GM18511 (cell line): ENCODE data around the gene SLC38A3.

Source experiments
- ATAC-seq: cut with Tn5 transposase; IDR thresholded peaks from one replicate; pipeline ENCODE4 v1.9.1; 2021; ENCODE audit warnings: mild to moderate bottlenecking, moderate library complexity; ENCODE audit not compliant: unreplicated experiment

Gene SLC38A3

GRCh38 chr3:50190936-50191660 is 14.0 kb upstream of the SLC38A3 start, which contains the start of gene GNAT1:
Gene GNAT1, plus strand, starts transcription at chr3:50191610. Its CDS starts 116 bp downstream, at chr3:50191726.
- ATAC-seq: no peak

- no peak for ATAC-seq
Observed at GRCh38 chr3:50192124-50192523, 12.9 kb upstream of the SLC38A3 start.

GRCh38 chr3:50192689-50193141 is 12.4 kb upstream of the SLC38A3 start:
- no peak for ATAC-seq

- no peak for ATAC-seq
Observed at GRCh38 chr3:50193286-50193685, 11.8 kb upstream of the SLC38A3 start.

- no peak for ATAC-seq
Observed at GRCh38 chr3:50193746-50194127, 11.3 kb upstream of the SLC38A3 start.

- no peak for ATAC-seq
Observed at GRCh38 chr3:50194128-50194902, 10.8 kb upstream of the SLC38A3 start.

GRCh38 chr3:50194903-50195500 is 10.1 kb upstream of the SLC38A3 start:
- ATAC-seq: no peak

GRCh38 chr3:50195501-50196252 is 9.4 kb upstream of the SLC38A3 start:
- ATAC-seq: no peak

- ATAC-seq: no peak
Observed at GRCh38 chr3:50196253-50196801, 8.7 kb upstream of the SLC38A3 start.

GRCh38 chr3:50201573-50202315 is 3.3 kb upstream of the SLC38A3 start:
- ATAC-seq: no peak

GRCh38 chr3:50202353-50203112 is 2.5 kb upstream of the SLC38A3 start:
- no peak for ATAC-seq

GRCh38 chr3:50203113-50203808 is 1.8 kb upstream of the SLC38A3 start:
- no peak for ATAC-seq

- ATAC-seq: no peak
Observed at GRCh38 chr3:50203809-50204803, 965 bp upstream of the SLC38A3 start.

GRCh38 chr3:50205413-50206276 is 574 bp downstream of the SLC38A3 start:
- no peak for ATAC-seq

GRCh38 chr3:50207359-50208042 is 2.4 kb downstream of the SLC38A3 start:
- ATAC-seq: no peak
